ENCODE measurements around the gene PTMA. TPM values are rescaled to one million over a fixed set of nuclear protein-coding genes. Genes with fewer than 3 reads are reported as not detected.

Gene PTMA
- total and polyA plus RNA-seq, 9 of the 15 experiments (the other 6 are each of a cell fraction or from before 2014, with no cell fraction given), result 429 to 2,322 (median 1,578) TPM

DNA sequence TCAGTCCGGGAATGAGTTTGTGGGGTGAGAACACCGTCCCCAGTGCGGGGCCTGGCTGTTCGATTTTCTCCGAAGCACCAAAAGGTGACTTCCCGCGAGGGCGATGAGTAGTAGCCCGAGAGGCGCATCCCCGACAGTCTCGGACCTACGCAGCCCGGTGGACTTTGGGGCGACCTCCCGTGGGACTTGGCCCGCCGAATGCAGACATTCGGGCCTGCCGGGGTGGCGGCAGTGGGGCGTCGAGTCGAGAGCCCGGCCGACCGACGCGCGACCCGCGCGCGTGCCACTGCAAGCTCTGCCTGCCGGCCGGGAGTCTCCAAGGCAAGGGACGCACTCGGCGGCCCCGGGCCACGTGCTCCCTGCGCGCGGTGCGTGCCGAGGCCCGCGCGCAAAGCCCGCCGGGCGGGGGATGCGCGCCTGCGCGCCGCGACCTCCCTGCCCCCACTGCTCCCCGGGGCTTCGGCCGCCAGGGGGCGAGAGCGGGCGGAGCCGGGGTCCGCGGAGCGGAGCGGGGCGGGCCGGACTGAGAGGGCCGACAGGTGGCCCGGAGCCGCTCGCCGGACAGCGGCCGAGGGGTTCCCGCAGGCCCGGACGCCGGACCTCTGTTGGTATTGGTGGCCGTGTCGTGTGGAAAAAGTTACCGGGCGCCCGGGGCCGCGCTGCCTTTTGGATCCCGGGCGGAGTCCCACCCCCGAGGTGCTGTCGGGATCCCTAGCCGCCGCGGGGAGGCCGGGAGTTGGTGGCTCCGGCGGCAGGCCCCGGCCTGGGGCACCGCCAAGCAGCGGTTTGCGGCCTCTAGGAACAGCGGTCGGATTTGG, 1.9 kb downstream of the PTMA start (continued):
- TF ChIP-seq, protein P1, sequence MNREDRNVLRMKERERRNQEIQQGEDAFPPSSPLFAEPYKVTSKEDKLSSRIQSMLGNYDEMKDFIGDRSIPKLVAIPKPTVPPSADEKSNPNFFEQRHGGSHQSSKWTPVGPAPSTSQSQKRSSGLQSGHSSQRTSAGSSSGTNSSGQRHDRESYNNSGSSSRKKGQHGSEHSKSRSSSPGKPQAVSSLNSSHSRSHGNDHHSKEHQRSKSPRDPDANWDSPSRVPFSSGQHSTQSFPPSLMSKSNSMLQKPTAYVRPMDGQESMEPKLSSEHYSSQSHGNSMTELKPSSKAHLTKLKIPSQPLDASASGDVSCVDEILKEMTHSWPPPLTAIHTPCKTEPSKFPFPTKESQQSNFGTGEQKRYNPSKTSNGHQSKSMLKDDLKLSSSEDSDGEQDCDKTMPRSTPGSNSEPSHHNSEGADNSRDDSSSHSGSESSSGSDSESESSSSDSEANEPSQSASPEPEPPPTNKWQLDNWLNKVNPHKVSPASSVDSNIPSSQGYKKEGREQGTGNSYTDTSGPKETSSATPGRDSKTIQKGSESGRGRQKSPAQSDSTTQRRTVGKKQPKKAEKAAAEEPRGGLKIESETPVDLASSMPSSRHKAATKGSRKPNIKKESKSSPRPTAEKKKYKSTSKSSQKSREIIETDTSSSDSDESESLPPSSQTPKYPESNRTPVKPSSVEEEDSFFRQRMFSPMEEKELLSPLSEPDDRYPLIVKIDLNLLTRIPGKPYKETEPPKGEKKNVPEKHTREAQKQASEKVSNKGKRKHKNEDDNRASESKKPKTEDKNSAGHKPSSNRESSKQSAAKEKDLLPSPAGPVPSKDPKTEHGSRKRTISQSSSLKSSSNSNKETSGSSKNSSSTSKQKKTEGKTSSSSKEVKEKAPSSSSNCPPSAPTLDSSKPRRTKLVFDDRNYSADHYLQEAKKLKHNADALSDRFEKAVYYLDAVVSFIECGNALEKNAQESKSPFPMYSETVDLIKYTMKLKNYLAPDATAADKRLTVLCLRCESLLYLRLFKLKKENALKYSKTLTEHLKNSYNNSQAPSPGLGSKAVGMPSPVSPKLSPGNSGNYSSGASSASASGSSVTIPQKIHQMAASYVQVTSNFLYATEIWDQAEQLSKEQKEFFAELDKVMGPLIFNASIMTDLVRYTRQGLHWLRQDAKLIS (CRISPR knock-in tag; IDR thresholded peaks at IDR 0.05), result peak; percentile 64; the same call in 1 of the 2 replicates
- TF ChIP-seq JUND (IDR thresholded peaks at IDR 0.05; ENCODE audit: borderline replicate concordance, low read depth, low read length) (peak; percentile 10; the same call in 1 of the 2 replicates), JUND (tag; IDR thresholded peaks at IDR 0.05; ENCODE audit: borderline replicate concordance, low read depth, low read length) (no peak; the same call in 2 of the 3 replicates), DDX20 (tag; IDR thresholded peaks at IDR 0.05; ENCODE audit: low read depth) (no peak), SMAD4 (CRISPR knock-in tag; conservative IDR thresholded peaks at IDR 0.05) (peak; percentile 69), TAF15 (IDR thresholded peaks at IDR 0.05; ENCODE audit: low read depth, low read length) (peak; percentile 25; the same call in 1 of the 2 replicates), ZNF644 (tag; IDR thresholded peaks at IDR 0.05; ENCODE audit: low read depth) (peak; percentile 58; the same call in 1 of the 2 replicates), GABPB2 (CRISPR knock-in tag; conservative IDR thresholded peaks at IDR 0.05) (no peak)
- TF ChIP-seq, protein P2, sequence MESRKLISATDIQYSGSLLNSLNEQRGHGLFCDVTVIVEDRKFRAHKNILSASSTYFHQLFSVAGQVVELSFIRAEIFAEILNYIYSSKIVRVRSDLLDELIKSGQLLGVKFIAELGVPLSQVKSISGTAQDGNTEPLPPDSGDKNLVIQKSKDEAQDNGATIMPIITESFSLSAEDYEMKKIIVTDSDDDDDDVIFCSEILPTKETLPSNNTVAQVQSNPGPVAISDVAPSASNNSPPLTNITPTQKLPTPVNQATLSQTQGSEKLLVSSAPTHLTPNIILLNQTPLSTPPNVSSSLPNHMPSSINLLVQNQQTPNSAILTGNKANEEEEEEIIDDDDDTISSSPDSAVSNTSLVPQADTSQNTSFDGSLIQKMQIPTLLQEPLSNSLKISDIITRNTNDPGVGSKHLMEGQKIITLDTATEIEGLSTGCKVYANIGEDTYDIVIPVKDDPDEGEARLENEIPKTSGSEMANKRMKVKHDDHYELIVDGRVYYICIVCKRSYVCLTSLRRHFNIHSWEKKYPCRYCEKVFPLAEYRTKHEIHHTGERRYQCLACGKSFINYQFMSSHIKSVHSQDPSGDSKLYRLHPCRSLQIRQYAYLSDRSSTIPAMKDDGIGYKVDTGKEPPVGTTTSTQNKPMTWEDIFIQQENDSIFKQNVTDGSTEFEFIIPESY (CRISPR knock-in tag; IDR thresholded peaks at IDR 0.05), result peak; percentile 25; the same call in 1 of the 2 replicates
- TF ChIP-seq, protein P3, sequence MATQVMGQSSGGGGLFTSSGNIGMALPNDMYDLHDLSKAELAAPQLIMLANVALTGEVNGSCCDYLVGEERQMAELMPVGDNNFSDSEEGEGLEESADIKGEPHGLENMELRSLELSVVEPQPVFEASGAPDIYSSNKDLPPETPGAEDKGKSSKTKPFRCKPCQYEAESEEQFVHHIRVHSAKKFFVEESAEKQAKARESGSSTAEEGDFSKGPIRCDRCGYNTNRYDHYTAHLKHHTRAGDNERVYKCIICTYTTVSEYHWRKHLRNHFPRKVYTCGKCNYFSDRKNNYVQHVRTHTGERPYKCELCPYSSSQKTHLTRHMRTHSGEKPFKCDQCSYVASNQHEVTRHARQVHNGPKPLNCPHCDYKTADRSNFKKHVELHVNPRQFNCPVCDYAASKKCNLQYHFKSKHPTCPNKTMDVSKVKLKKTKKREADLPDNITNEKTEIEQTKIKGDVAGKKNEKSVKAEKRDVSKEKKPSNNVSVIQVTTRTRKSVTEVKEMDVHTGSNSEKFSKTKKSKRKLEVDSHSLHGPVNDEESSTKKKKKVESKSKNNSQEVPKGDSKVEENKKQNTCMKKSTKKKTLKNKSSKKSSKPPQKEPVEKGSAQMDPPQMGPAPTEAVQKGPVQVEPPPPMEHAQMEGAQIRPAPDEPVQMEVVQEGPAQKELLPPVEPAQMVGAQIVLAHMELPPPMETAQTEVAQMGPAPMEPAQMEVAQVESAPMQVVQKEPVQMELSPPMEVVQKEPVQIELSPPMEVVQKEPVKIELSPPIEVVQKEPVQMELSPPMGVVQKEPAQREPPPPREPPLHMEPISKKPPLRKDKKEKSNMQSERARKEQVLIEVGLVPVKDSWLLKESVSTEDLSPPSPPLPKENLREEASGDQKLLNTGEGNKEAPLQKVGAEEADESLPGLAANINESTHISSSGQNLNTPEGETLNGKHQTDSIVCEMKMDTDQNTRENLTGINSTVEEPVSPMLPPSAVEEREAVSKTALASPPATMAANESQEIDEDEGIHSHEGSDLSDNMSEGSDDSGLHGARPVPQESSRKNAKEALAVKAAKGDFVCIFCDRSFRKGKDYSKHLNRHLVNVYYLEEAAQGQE (IDR thresholded peaks at IDR 0.05; ENCODE audit: borderline replicate concordance), result peak; percentile 30
- TF ChIP-seq, protein P3 (CRISPR knock-in tag; IDR thresholded peaks at IDR 0.05; ENCODE audit: low read depth), result no peak

Measured in K562 (cell line).